Activated CD4-positive, alpha-beta T cell treated with anti-CD3 and anti-CD28 coated beads, Interleukin-2, amount 50 U/mL, for 24 hours (primary cell): ENCODE measurements around the gene SNAPC2.
A peak's percentile ranks its signal among the peaks of the same experiment; 100 is the strongest.
"Not testable (repeated sequence)": the region's sequence is repeated elsewhere in the genome, so short reads cannot be mapped to it uniquely, and the experiment has no call there.

Source experiments
- DNase-seq, 2 donors: peaks; one replicate each; pipeline ENCODE4 v3.0.0-alpha.2; 2020; ENCODE audit warnings: low read depth in 1 of 2, low spot score in 1 of 2

Gene SNAPC2

DNA sequence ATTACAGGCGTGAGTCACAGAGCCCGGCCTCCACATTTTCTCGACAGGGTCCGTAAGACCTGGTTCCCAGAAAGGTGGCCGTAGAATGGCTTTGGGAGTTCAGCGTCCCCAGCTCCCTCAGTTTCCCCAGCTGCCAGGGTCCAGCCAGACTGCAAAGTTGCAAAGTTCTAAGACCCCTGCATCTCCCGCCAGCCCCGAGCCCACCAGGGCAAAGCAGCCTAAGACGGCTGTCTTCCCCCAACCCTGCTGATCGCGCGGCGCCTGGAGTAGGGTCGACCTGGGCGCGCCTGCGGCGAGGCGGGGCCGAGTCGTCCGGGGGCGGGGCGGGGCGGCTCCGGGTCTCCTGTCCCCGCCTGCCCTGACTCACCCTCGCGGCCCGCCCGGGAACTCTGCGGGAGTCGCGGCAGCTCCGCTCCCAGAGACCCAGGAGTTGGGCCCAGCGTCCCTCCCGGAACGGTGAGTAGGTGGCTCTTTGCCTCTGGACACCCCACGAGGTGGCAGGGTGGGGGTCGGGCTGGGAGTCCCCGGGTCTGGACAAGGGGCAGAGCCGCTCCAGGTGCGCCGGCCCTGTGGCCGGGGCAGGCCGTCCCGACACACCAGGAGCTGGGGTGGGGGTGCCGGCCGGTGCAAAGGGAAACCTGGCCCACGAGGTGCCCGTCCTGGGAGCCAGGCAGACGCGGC is 31.9 kb upstream of the SNAPC2 start, which contains the start of gene LRRC8E:
Gene LRRC8E, plus strand, starts transcription at position 366 of the 681 bp plus-strand sequence. CDS start 7,094 bp downstream, outside the sequence.
- DNase-seq: no peak

DNA sequence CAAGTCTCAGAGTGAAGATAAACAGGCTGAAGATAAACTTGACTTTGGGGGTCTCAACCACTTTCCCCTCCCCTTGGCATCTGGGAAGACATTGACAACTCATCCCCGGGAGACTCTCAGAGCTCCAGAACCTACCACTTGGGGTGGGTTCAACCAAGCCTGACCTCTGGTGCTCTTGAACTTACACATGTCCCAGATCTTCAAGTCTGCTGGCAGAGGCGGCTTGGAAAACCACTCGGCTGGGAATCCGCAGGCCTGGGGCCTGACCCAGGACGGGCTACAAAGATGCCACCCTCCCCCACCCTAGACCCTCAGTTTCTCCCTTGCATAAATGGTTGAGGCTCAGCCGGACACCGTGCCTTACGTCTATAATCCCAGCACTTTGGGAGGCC is 31.3 kb upstream of the SNAPC2 start:
- DNase-seq: no peak

- DNase-seq: not testable (repeated sequence)
Observed at GRCh38 chr19:7893362-7894101, 26.6 kb upstream of the SNAPC2 start.

GRCh38 chr19:7894612-7895309 is 25.4 kb upstream of the SNAPC2 start:
- no peak for DNase-seq

GRCh38 chr19:7895565-7895964 is 24.6 kb upstream of the SNAPC2 start:
- no peak for DNase-seq

DNA sequence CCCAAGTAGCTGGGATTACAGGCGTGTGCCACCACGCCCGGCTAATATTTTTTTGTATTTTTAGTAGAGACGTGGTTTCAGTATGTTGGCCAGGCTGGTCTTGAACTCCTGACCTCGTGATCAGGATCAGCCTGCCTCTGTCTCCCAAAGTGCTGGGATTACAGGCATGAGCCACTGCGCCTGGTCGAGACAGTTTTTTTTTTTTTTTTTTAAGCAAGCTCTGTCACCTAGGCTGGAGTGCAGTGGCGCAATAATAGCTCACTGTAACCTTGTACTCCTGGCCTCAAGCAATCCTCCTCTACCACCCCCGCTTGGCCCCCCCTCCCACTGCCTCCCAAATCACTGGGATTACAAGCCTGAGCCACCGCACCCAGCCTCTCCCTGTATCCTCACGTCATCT is 22.8 kb upstream of the SNAPC2 start:
- no peak for DNase-seq

DNA sequence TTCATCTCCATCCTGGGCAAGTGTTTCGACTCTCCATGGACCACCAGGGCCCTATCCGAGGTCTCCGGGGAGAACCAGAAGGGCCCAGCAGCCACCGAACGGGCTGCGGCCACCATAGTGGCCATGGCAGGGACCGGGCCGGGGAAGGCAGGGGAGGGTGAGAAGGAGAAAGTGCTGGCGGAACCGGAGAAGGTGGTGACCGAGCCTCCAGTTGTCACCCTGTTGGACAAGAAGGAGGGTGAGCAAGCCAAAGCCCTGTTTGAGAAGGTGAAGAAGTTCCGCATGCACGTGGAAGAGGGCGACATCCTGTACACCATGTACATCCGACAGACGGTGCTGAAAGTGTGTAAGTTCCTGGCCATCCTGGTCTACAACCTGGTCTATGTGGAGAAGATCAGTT is 21.2 kb upstream of the SNAPC2 start:
- DNase-seq: no peak

DNA sequence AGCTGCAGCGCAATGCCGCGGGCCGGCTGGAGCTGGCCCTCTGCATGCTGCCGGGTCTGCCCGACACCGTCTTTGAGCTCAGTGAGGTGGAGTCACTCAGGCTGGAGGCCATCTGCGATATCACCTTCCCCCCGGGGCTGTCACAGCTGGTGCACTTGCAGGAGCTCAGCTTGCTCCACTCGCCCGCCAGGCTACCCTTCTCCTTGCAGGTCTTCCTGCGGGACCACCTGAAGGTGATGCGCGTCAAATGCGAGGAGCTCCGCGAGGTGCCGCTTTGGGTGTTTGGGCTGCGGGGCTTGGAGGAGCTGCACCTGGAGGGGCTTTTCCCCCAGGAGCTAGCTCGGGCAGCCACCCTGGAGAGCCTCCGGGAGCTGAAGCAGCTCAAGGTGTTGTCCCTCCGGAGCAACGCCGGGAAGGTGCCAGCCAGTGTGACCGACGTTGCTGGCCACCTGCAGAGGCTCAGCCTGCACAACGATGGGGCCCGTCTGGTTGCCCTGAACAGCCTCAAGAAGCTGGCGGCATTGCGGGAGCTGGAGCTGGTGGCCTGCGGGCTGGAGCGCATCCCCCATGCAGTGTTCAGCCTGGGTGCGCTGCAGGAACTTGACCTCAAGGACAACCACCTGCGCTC is 20.3 kb upstream of the SNAPC2 start:
- DNase-seq: no peak

DNA sequence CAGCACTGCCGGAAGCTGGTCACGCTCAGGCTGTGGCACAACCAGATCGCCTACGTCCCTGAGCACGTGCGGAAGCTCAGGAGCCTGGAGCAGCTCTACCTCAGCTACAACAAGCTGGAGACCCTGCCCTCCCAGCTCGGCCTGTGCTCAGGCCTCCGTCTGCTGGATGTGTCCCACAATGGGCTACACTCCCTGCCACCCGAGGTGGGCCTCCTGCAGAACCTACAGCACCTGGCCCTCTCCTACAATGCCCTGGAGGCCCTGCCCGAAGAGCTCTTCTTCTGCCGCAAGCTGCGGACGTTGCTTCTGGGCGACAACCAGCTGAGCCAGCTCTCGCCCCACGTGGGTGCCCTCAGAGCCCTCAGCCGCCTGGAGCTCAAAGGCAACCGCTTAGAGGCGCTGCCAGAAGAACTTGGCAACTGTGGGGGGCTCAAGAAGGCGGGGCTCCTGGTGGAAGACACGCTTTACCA is 19.7 kb upstream of the SNAPC2 start:
- no peak for DNase-seq

- DNase-seq: no peak
Observed at GRCh38 chr19:7900931-7901330, 19.2 kb upstream of the SNAPC2 start.

- no peak for DNase-seq
Observed at GRCh38 chr19:7901337-7901736, 18.8 kb upstream of the SNAPC2 start.

DNA sequence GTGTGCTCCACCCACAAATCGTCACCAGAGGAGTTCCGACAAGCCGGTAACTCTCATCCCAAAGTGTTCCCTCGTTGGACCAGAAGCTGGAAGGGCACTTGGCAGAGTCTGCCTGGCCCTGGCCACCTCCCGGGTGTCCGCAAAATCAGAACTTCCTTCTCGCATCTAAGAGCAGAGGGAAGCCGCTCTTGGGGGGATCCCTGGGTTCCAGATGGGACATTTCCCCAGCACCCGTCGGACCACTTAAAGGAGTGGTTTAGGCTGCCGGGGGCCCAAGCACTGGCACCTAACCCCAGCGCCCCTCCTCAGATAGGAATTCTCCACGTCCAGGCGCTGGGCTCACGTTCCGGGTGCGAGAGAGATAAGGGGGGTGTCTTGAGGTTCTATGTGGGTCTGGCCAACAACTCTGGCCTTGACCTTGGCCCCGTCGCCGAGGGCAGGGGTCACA is 17.3 kb upstream of the SNAPC2 start:
- no peak for DNase-seq

GRCh38 chr19:7903244-7904073 is 16.7 kb upstream of the SNAPC2 start, which contains the start of gene MAP2K7:
Gene MAP2K7, plus strand, starts transcription at chr19:7903877. Its CDS starts 68 bp downstream, at chr19:7903945.
- peak; percentile 100 for DNase-seq

DNA sequence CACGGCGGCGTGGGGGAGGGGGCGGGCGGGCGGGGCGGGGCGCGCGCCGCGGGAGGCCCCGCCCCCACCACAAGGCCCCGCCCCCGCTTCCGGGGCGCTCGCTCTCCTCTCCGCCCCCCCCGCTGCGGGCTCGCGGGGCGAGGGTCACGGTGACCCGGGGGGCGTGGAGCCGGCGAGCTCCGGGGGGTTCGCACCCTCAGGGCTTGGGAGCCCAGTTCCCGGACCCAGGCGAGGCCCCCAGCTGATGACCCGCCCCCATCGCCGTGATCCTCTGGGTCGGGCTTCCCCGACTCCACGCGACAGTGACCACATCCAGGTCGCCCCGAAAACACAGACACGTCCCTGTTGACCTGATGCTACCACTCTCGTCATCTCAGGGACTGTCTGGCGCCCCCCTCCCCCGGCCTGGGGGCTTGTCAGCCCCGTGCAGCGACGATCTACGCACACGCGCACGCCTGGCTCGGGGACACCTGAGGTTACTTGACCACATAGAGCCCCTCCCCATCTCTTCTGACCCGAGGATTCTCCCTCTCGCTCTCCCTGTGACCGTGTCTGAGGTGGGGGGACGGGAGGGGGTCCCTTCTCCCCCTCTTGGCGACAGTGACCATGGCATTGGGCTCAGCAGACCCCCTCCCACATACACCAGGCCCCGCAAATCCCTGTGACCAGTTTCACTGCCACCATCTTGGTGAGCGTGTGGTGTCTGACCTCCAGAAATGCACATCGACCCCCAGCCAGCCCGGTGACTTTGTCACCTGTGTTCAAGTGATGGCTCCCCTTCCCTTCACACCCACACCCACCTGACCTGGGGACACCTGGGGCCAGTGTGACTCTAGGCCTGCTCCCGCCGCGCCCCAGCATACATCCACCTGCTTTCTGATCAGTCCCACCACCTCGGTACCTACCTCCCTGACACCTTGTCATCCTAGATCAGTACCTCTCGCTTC is 15.8 kb upstream of the SNAPC2 start:
- peak in 1 of 2 donors; percentile 32 for DNase-seq

GRCh38 chr19:7905268-7905667 is 14.9 kb upstream of the SNAPC2 start:
- DNase-seq: no peak

- DNase-seq: no peak
Observed at GRCh38 chr19:7905859-7906258, 14.3 kb upstream of the SNAPC2 start.

- no peak for DNase-seq
Observed at GRCh38 chr19:7907122-7907521, 13.0 kb upstream of the SNAPC2 start.

GRCh38 chr19:7907544-7907943 is 12.6 kb upstream of the SNAPC2 start:
- no peak for DNase-seq

DNA sequence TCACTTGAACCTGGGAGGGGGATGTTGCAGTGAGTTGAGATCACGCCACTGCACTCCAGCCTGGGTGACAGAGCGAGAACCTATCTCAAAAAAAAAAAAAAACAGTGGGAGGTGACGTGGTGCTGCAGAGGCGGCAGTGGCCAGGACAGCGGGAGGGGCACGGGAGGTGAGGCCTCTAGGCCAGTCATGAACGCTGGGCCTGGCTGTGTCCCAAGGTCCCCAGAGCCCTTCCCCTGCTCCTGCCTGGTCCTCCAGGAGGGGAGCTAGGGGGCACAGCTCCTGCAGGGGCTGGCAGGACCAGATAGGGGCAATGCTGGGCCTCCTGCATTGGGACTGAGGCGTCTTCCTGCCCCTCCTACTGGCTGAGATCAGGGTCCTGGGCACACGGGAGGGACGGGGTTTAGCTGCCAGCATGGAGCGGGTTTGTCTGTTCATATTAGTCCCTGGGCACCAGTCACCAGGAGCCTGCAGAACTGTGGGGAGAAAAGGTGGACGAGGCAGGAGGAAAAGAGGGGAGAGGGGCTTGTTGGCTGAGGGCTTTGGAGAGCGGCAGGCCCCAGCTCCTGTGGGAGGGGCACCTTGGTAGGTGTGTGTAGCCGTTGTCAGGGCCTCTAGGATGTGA is 11.9 kb upstream of the SNAPC2 start:
- no peak for DNase-seq
